Activated T-helper 9 cell treated with anti-CD3 and anti-CD28 coated beads, Interleukin-2, amount 50 U/mL, for 16 hours (primary cell): ENCODE data around the gene TSPEAR.

Source experiments
- DNase-seq: peaks from one replicate; pipeline ENCODE4 v3.0.0-alpha.2; 2020; ENCODE audit warnings: low read depth

The TSPEAR gene

GRCh38 chr21:44527983-44528633, 183.3 kb downstream of the TSPEAR start:
- DNase-seq, result no peak

GRCh38 chr21:44527156-44527982, 184.0 kb downstream of the TSPEAR start:
- DNase-seq, result no peak

GRCh38 chr21:44526096-44526997, 185.0 kb downstream of the TSPEAR start:
- no peak for DNase-seq

- DNase-seq, result no peak
These were observed 185.8 kb downstream of the TSPEAR start for GRCh38 chr21:44525391-44526095.

- no peak for DNase-seq
These were observed 186.7 kb downstream of the TSPEAR start for GRCh38 chr21:44524414-44525371.

- DNase-seq, result no peak
These were observed 187.6 kb downstream of the TSPEAR start for GRCh38 chr21:44523567-44524413.

- DNase-seq, result no peak
These were observed 188.6 kb downstream of the TSPEAR start for GRCh38 chr21:44522753-44523204.

- DNase-seq, result no peak
These were observed 189.2 kb downstream of the TSPEAR start for GRCh38 chr21:44521928-44522752.

GRCh38 chr21:44521301-44521927, 190.0 kb downstream of the TSPEAR start:
- no peak for DNase-seq

GRCh38 chr21:44520326-44521300, 190.8 kb downstream of the TSPEAR start:
- DNase-seq, result no peak

GRCh38 chr21:44519346-44520325, 191.7 kb downstream of the TSPEAR start:
- no peak for DNase-seq

- no peak for DNase-seq
These were observed 192.7 kb downstream of the TSPEAR start for GRCh38 chr21:44518686-44519085.

- no peak for DNase-seq
These were observed 194.0 kb downstream of the TSPEAR start for GRCh38 chr21:44517175-44517899.

GRCh38 chr21:44516828-44517174, 194.6 kb downstream of the TSPEAR start:
- DNase-seq, result no peak

- DNase-seq, result no peak
These were observed 195.0 kb downstream of the TSPEAR start for GRCh38 chr21:44516342-44516741.
